ENCODE data around the gene SAMM50. TPM values are rescaled to one million over a fixed set of nuclear protein-coding genes. Genes with fewer than 3 reads are reported as not detected.

Gene SAMM50
- total RNA-seq (2021) (63.1 and 67.2 TPM in 2 replicates), Bru-seq, nascent RNA (percentile 71 among the genes with signal in this experiment), BruChase-seq, experiment 1, labeled RNA remaining after a 2-hour chase (percentile 72 among the genes with signal in this experiment), BruChase-seq, experiment 2, labeled RNA remaining after a 6-hour chase (percentile 77 among the genes with signal in this experiment)
- long read RNA-seq, transcript SAMM50-201 (15 exons, 1,717 nt), result major isoform, 156 of 171 reads
- long read RNA-seq, partial matches to known transcripts, result 4 of 171 reads
- long read RNA-seq, other reads (novel, unspliced or antisense), result 11 of 171 reads

- CTCF ChIA-PET, result interaction anchor here (1.1 to 1.9 kb wide), 2 partner anchors 9 to 38 kb away, joined by 3 to 8 read pairs; no protein-coding TSS in a partner anchor
- H3K4me1 ChIP-seq (ENCODE audit: insufficient read depth, low read length, poor library complexity, severe bottlenecking), result peaks cover 5% of the 10 kb centered on the region
- POLR2A ChIA-PET (ENCODE audit: low non-redundant PET), result no interaction called here
- BruUV-seq (replicated peaks), result no TSS peak
- H3K36me3 ChIP-seq (ENCODE audit: insufficient read depth, low read length, poor library complexity, severe bottlenecking), result no peaks in the 10 kb centered on the region
- TF ChIP-seq, protein P1, sequence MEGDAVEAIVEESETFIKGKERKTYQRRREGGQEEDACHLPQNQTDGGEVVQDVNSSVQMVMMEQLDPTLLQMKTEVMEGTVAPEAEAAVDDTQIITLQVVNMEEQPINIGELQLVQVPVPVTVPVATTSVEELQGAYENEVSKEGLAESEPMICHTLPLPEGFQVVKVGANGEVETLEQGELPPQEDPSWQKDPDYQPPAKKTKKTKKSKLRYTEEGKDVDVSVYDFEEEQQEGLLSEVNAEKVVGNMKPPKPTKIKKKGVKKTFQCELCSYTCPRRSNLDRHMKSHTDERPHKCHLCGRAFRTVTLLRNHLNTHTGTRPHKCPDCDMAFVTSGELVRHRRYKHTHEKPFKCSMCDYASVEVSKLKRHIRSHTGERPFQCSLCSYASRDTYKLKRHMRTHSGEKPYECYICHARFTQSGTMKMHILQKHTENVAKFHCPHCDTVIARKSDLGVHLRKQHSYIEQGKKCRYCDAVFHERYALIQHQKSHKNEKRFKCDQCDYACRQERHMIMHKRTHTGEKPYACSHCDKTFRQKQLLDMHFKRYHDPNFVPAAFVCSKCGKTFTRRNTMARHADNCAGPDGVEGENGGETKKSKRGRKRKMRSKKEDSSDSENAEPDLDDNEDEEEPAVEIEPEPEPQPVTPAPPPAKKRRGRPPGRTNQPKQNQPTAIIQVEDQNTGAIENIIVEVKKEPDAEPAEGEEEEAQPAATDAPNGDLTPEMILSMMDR (conservative IDR thresholded peaks at IDR 0.05; ENCODE audit: low read depth, low read length), result no peak
- no peak for TF ChIP-seq EZH2 (IDR thresholded peaks at IDR 0.05; ENCODE audit: borderline replicate concordance, low read depth, low read length, poor library complexity, severe bottlenecking)
- H3K27ac ChIP-seq (ENCODE audit: low read depth, low read length, poor library complexity, severe bottlenecking), result peak within 1 kb of the TSS; percentile 84
- DNase-seq (ENCODE audit: low spot score), result peak; percentile 93
- H3K9me3 ChIP-seq (ENCODE audit: low read depth, low read length, poor library complexity, severe bottlenecking), result no peaks in the 10 kb centered on the region
- H3K4me3 ChIP-seq (ENCODE audit: low read depth, low read length, poor library complexity, severe bottlenecking), result peak within 1 kb of the TSS; percentile 96
- no peaks in the 10 kb centered on the region for H3K27me3 ChIP-seq (replicated peaks; ENCODE audit: insufficient read depth, low read depth, low read length, poor library complexity)
- intact Hi-C loops (cut with micrococcal nuclease; ENCODE audit: unreplicated experiment), result no loop called here
Observed at GRCh38 chr22:43955040-43955882, at the start of gene SAMM50. Gene SAMM50 (plus strand): TSS chr22:43955442. CDS start chr22:43955578, 136 bp downstream.

GRCh38 chr22:43905681-43906080 is 49.6 kb upstream of the SAMM50 start:
- no peak overlapping the region for H3K4me3 ChIP-seq (ENCODE audit: low read depth, low read length, poor library complexity, severe bottlenecking)
- H3K9me3 ChIP-seq (ENCODE audit: low read depth, low read length, poor library complexity, severe bottlenecking), result no peaks in the 10 kb centered on the region
- ChIA-PET POLR2A (ENCODE audit: low non-redundant PET) (no interaction called here), CTCF (no interaction called here)
- H3K4me1 ChIP-seq (ENCODE audit: insufficient read depth, low read length, poor library complexity, severe bottlenecking), result no peaks in the 10 kb centered on the region
- DNase-seq (ENCODE audit: low spot score), result no peak
- intact Hi-C loops (cut with micrococcal nuclease; ENCODE audit: unreplicated experiment), result no loop called here
- no peaks in the 10 kb centered on the region for H3K36me3 ChIP-seq (ENCODE audit: insufficient read depth, low read length, poor library complexity, severe bottlenecking)
- no TSS peak for BruUV-seq (replicated peaks)
- TF ChIP-seq, protein P1 (conservative IDR thresholded peaks at IDR 0.05; ENCODE audit: low read depth, low read length), result no peak
- no peak for TF ChIP-seq EZH2 (IDR thresholded peaks at IDR 0.05; ENCODE audit: borderline replicate concordance, low read depth, low read length, poor library complexity, severe bottlenecking)
- H3K27ac ChIP-seq (ENCODE audit: low read depth, low read length, poor library complexity, severe bottlenecking), result no peak overlapping the region
- H3K27me3 ChIP-seq (replicated peaks; ENCODE audit: insufficient read depth, low read depth, low read length, poor library complexity), result peaks cover 8% of the 10 kb centered on the region

DNA sequence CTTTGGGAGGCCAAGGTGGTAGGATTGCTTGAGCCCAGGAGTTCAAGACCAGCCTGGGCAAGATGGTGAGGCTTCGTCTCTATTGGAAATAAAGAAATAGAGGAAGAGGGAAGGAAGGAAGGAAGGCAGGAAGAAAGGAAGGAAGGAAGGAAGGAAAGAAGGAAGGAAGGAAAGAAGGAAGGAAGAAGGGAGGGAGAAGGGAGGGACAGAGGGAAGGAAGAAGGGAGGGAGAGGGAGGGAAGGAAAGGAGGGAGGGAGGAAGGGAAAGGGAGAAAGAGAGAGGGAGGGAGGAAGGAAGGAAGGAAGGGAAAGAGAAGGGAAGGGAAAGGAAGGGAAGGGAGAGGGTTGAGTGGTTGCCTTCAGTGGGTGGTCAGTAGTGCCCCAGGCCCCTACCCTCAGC is 45.5 kb upstream of the SAMM50 start:
- Histone ChIP-seq H3K27me3 (replicated peaks; ENCODE audit: insufficient read depth, low read depth, low read length, poor library complexity) (peaks cover 18% of the 10 kb centered on the region), H3K36me3 (ENCODE audit: insufficient read depth, low read length, poor library complexity, severe bottlenecking) (no peaks in the 10 kb centered on the region), H3K9me3 (ENCODE audit: low read depth, low read length, poor library complexity, severe bottlenecking) (no peaks in the 10 kb centered on the region), H3K27ac (ENCODE audit: low read depth, low read length, poor library complexity, severe bottlenecking) (no peak overlapping the region), H3K4me3 (ENCODE audit: low read depth, low read length, poor library complexity, severe bottlenecking) (no peak overlapping the region), H3K4me1 (ENCODE audit: insufficient read depth, low read length, poor library complexity, severe bottlenecking) (no peaks in the 10 kb centered on the region)
- intact Hi-C loops (cut with micrococcal nuclease; ENCODE audit: unreplicated experiment), result no loop called here
- BruUV-seq (replicated peaks), result no TSS peak
- CTCF ChIA-PET, result no interaction called here
- TF ChIP-seq, protein P1 (conservative IDR thresholded peaks at IDR 0.05; ENCODE audit: low read depth, low read length), result no peak
- TF ChIP-seq EZH2 (IDR thresholded peaks at IDR 0.05; ENCODE audit: borderline replicate concordance, low read depth, low read length, poor library complexity, severe bottlenecking), result no peak
- no peak for DNase-seq (ENCODE audit: low spot score)
- POLR2A ChIA-PET (ENCODE audit: low non-redundant PET), result no interaction called here
